Measurements from ENCODE around the gene GLRX.
A peak's percentile ranks its signal among the peaks of the same experiment; 100 is the strongest.
"Not testable (repeated sequence)": the region's sequence is repeated elsewhere in the genome, so short reads cannot be mapped to it uniquely, and the experiment has no call there.

Gene GLRX

DNA sequence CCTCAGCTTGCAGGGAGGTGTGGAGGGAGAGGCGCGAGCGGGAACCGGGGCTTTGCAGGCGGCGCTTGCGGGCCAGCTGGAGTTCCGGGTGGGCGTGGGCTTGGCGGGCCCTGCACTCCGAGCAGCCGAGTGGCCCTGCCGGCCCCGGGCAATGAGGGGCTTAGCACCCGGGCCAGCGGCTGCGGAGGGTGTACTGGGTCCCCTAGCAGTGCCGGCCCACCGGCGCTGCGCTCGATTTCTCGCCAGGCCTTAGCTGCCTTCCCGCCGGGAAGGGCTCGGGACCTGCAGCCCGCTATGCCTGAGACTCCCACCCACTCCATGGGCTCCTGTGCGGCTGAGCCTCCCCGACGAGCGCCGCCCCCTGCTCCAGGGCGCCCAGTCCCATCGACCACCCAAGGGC, 28.6 kb upstream of the GLRX start:
- DNase-seq = not testable (repeated sequence)

DNA sequence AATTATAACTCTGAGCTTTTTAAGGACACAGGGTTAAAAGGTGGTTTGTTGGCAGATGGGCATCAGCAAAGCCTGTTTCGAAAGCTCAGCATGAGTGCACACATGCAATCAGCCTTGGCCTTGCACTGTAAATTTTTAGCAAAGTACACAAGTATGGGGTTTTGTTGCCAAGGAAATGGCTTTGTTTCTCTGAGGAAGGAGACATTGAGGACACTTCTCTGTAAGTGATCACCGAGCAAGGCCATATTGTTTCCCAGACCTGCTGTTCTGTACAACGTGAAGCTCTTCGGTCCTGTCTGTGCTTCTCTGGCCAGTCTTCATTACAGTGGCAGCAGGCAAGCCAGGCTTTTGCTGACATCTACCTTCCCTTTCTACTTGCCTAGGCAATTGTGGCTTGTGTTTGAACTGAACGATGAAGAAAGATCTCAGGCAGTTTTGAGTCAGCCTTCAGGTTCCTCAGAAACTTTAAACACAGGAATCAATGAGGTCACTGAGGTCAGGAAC, 27.9 kb upstream of the GLRX start:
- no peak for DNase-seq

DNA sequence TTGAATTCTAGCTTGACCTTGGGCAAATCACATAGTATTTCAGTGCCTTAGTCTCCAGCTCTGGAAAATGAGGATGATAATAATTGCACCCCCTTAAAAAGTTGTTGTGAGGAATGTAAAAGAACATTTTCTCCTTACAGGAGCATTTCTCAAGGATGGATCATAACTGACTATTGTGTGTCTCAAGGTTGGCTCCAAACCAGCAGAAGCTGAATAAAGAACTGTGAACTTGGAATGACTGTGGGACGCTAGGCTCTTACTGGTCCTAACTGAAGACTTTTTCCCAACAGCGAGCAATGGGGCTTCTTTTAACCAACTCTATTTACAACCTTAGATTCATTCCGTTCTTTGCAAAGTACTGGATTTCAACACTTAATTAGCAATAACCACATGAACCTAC, 26.2 kb upstream of the GLRX start:
- no peak for DNase-seq

DNA sequence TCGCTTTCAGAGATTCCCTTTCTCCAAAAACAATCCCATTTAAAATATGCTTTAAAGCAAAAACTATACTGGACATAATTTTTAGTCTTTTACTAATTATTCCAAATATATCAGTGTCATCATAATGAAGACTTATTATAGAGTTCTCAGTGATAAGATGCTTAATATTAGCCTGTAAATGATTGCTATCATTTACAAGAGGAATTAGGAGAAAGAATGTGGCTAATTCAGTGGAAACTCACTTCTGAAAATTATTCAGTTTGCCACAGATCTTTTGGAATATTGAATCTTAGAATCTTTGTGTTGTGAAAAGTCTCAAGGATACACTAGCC, 24.7 kb upstream of the GLRX start:
- no peak for DNase-seq

DNA sequence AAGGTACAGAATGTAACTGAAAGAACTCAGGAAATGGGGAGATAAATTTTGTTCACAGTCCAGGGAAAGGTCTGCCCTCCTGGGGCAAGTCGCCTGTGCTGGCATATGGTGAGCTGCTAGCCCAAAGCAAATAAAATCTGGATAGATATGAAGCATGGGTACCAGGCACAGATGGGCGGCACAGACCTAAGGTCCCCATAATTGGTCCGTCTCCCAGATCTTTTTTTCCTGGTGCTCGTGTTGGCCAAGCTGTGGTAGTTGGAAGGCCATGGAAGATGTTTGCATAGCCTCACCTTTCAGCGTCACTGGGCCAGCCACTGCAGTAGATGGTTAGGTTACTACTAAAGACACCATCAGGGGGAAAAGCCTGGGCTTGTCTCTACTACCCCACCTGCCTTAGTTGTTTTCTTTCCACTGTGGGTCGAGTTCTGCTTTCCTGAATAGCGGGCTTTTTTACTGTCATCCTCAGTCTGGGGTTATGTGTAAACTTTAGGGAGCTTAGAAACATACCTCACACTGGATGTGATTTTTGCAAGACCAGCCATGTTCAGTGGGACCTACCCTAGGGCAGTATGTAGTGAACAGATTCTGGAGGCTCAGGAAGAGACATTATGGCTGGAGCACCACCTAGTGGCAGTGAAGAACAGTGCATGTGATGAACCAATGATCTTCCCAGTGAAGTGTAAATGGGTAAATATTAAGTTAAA, 24.2 kb upstream of the GLRX start:
- peak; percentile 23 for DNase-seq

DNA sequence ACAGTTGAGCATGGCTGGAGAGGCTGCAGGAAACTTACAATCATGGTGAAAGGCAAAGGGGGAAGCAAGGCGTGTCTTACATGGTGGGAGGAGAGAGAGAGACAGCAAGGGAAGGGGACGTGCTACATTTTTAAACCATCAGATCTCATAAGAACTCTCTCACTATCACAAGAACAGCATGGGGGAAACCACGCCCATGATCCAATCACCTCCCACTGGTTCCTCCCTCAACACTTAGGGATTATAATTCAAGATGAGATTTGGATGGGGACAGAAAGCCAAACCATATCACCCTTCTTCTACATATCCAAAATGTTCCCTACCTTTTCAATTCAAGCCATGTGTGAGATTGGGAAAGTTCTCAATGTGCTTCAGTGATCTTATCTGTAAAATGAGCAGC, 22.9 kb upstream of the GLRX start:
- DNase-seq = no peak

DNA sequence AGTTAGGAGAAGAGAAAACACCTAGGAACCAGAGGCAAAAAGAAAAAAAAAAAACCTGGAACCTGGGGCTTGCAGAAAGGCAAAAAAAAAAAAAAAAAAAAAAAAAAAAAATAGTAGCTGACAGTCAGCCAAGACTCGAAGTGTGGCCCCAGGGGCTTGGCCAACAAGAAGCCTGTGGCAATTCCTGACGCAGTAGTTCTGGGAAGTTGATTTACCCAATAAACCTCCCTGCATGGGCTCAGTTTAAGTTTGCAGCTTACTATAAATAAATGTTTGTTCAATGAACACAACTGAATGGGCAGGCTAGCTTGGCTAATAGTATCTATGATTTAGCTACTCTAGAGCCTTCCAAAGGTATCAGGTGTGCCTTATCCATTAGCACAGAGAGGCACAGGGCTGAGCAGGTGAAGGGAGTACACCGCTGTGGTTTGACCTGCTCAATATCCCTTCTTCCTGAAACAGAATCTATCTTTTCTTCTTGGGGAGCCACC, 21.3 kb upstream of the GLRX start:
- no peak for DNase-seq

DNA sequence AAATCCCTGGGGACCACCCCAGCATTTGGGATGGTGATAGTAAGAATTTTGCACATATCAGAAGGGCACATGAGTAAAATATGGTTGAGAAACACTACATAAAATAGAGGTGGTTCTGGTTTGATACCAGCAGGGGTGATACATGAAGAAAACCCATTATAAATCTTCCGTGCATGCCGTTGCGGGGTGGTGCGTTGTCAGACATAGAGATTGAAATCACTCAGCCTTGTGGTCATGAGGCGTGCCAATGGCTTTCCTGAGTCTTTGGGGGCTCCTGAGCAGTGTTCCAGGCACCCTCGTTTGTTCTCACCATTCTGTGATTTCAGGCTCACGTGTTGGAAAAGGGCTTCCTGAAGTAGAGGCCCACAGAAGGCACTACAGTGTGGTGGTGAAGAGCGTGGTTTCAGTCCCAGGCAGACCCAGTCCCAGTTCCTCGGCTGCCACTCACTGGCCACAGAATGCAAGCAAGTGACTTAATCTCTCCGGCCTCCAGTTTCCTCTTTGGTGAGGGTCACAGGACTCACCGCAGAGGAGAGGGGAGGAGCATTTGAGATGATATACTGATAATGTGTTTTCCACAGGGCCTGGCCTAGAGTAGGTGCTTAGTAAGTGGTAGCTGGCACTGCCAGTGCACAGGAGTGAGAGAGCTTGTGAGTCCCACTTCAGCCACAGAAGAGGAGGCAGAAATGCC, 20.5 kb upstream of the GLRX start:
- DNase-seq = no peak

DNA sequence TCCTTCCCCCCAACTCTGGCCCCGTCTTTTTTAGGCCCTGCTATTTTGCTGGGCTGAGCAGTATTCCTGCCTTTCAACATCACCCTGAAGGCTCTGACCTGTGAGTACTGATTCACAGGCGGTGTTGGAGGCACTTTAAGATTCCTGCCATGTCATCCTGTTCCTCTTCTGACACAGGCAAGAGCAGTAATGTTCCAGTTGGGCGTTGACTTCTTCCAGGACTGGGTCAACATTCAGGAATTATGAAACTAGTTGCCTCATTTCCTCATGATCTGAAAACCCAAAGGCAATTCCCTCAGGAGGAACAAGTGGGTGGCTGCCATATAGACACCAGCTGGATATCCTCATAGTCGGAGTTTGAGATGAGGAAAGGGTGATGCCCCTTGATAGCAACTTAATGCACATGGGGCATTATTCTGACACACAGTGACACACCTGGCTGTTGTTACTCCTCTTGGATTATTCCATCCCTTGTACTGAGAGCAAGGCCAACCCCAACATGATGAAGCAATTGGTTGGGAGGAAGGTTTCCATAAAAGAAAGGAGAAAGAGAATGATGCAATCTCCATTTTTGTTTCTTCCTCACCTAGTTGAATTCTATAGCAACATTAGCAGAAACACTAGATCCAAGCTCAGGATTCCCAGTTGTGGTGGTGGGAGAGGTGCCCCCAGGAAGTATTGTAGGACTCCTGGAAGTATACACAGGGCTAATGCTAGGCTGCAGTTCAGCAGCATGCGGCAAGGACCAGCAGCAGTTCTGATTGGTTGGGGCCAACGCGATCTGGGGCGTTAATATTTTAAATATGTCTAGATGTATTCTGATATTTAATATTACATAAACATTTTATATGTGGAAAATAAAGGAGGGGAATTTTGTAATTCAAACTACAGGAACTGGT, 19.6 kb upstream of the GLRX start:
- DNase-seq = no peak

DNA sequence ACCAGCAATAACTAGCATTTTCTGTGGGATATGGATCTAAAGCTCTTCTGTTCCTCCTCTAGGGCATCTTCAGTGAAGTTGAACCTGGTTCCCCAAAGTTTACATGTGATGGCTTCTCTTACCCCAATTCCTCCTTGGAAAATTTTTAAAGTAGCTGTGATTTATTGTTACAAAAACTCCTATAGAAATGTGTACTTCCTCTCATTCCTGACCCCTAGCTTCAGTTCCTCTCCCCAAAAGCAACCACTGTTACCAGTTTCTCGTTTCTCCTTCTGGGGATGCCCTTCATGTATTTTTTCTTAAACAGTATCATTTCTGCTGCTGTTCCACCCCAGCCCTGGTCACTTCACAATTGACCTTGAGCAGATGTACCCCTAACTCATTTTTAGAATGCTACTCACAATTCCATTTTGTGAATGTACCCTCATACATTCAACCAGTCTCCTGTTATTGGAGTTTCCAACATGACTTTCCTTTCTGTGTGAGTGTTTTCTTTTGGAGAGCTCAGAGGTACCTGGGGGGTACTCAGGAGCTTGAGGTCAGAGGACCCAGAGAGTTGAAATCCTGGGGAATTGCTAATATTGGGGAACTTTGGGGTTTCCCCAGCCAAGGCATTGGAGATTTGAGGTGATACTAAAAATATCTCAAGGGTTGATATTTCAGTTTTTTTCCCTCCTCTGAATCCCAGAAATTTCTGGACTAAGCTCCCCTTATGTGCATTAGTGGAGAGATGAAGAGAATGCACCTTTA, 18.6 kb upstream of the GLRX start:
- no peak for DNase-seq

DNA sequence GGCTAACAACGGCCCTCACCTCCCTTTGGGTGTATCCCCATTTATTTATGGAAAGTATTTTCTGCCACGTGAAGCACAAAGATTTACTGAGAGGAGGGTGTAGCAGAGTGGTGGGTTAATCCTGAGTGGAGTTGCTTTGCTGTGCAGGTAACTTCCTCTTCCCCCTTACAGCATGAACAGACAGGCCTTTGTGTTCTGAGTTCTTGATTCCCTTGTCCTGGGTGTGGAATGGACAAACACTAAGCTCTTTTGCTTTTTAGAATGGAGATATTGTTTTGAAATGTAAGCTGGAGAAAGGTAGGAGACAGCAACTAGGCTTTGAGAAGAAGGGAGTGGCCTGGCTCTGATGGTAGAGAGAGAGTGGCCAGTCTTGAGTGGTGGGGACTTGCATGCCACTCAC, 17.1 kb upstream of the GLRX start:
- DNase-seq = no peak

DNA sequence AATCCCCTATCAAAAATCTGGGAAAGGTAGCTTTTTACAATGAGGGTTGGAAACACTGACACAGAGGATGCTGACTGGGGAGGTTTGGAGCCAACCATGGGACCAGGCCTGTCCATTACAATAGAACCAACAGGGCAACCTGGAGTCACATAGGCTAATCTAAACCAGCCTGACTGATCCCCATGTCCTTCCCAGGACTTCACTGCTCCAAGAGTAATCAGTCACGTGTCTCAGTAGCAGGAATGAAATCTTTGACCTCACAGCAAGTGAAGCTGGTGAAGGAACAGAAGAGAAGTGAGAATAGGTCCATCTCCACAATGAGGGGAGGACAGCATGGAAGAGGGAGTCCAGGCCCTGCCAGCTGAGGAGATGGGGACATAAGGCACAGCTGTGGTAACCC, 16.0 kb upstream of the GLRX start:
- no peak for DNase-seq

DNA sequence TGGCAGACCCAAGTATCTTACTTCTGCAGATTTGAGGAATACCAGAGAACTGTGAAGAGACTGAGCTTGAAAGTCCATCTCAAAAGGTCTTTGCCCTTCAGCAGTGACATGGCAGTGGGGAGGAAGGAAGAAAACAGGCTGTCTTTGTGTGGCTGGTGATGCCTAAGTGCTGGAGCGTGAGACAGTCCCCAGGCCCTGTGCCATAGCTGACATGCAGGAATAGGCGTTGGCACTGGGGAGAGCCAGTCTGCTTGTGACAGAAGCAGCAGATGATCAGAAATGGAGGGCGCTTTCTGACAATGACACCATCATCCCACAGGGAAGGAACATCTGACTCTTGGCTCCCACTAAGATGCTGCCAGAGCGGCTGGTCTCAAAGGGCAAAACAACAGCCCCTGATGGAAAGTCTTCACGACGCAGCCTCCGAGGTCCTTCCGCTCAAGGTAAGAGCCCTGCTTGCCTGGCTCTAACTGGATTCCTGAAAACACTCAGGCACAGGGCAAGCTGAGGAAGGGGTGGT, 15.5 kb upstream of the GLRX start:
- DNase-seq = no peak

DNA sequence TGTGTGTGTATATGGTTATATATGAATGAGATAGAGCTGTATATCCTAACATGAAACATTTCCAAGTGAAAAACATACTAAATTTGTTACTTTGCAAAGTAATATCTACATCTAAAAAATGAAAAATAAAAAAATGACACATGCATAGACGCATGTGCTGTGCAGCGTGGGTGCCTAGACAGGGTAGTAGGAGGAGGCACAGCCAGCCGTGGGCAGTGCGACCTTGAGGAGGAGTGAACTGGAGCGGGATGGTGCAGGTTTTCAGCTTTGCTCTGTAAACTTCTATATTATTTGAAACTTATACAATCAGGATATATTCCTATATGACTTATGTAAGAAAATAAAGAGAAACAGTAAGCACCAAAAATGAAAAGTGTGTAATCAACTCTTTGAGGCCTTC, 15.0 kb upstream of the GLRX start:
- no peak for DNase-seq

DNA sequence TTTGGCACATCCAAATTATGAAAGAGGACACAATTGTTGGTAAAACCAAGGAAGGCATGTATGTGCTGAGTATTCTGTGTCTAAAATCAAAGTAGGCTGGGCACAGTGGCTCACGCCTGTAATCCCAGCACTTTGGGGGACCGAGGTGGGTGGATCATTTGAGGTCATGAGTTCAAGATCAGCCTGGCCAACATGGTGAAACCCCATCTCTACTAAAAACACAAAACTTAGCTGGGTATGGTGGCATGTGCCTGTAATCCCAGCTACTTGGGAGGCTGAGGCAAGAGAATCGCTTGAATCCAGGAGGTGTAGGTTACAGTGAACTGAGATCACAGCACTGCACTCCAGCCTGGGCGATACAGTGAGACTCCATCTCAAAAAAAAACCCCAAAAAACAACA, 14.4 kb upstream of the GLRX start:
- not testable (repeated sequence) for DNase-seq

DNA sequence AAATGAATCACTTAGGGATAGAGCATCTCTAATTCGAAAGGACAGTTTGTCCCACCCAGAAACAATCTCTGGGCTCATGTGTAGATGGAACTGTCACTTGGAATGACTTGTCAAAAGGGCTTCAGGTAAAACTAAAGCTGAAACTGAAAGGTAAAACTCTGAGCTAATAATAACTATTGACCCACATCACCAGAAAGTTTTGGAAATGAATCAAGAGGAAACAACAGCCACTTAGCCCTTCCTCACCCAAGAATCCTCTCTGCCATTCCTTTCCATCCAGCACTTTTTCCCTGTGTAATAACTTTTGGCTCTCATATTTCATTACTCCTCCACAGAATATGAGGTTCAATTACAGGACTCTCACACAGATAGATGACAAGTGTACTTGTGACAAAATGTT, 14.0 kb upstream of the GLRX start:
- DNase-seq = no peak

DNA sequence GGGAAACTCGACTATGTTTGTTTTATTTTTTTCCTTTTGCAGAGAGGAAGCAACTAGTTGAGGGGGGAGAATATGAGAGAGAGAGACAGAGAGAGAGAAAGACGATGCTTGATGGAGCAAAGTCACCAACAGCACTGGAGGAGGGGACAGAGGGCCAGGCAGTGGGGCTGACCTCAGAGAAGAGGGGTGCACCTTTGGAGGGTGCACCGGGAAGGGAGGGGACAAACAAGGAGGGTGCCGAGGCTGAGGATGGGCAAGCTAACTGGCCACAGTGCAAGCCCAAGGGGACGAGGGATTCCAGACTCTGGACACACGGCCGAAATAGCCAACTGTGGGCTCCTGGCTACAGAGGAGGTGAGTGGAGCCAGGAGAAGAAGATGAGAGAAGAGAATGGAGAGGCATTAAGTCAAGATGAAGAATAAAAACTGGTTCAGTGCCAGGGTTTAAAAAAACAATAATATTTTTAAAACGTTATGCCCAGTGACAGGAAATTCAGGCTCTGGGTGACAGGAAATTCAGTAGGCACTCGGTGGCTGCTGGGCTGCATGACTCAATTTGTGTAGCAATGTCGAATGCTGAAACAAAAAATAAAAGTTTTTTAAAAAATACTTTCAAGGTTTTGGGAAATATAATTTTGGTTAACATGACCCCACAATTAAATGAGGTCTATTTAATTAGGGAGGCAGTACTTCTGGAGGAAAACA, 13.3 kb upstream of the GLRX start:
- no peak for DNase-seq

DNA sequence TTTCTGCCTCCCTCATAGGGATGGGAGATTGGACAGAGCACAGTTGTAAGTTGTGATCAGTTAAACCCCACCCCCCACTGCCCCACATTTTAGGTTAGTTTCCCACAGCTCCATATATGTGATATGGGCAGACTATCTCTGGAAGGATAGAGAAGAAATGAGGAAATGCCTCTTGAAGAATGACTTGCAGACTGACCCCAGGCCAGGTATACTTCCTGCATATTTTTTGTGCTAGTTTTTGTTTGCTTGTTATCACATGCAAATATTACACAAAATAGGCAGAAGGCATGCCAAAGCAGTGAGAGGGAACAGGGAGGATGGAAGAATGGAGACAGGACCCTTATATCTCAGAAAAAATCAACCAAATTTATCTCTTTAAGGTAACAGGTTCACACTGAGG, 10.1 kb upstream of the GLRX start:
- no peak for DNase-seq

DNA sequence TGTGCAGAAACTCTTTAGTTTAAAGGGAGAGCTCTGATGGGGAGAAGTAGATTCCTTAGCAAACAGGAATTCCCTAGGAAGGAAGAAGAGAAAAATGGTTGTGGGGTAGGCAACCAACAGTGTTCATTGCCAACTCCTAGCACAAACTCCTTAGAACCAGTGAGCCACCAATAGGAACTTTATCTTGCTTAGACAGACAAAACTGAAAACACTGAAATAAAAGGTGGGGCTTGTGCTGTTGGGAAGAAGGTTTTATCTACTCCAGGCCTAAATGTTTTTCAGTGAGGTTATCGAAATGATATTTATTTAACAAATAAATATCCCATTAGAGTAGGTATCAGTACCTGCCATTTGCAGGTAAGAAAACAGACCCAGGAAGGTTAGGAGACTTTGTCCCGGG, 7.7 kb upstream of the GLRX start:
- no peak for DNase-seq

DNA sequence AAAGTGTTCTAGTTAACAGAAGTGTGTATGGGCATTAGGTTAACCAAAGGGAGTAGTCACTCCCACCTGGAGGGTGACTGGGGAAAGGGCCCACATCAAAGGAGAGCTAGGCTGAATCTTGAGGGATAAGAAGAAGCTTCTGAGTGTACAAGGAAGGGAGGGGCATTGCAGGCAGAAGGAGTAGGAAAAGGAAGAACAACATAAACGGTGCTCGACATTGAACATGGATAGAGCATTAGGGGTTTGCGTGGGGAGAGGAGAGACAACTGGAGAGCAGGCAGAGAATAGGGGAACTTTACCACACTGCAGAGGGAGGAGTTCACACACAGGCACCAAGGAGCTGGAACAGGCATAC, 5.3 kb upstream of the GLRX start:
- no peak for DNase-seq

DNA sequence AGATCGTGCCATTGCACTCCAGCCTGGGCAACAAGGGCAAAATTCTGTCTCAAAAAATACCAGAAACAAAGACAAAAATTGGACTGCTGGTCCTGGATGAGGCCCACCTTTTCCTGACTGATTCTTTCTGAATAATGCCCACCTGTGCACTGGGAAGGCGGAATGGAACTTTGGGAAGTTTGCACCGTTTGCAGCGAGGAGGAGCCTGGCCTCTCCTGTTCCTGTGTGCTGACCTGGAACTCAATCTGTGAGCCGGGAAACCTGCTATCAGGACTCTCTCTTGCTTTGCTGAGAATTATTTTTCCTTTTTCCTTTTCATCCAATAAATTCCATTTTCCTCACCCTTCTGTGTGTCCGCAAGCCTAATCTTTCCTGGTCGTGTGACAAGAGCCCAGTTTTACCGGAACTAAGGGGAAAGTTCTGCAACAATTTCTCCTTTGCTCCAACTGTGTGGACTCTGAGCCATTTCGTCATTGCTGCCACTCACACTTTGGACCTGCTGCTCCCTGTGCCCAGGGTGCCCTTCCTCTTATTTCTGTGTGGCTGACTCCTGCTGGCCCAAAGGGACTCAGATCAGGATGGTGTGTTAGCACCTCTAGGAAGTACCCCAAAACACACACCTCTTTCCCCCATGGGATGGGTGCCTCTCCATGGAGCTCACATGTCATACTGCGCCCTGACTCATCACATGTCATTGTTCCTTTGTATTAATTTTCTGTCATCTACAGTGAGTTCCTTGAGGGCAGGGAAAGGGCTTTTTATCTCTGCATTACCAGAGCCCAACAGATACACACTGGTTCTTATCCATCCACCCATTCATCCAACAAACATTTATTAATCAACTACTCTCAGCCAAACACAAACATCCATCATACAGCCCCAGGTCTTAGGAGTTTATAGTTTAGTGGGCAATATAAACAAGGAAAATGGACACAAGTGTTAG, 4.7 kb upstream of the GLRX start:
- no peak for DNase-seq
